Mucosa of descending colon (tissue), 3 donors: Measurements from ENCODE around the gene HDAC8. TPM values are rescaled to one million over a fixed set of nuclear protein-coding genes. Genes with fewer than 3 reads are reported as not detected.

Experiments
- ATAC-seq: fragments of 200-7000 bp; cut with Tn5 transposase; one replicate; pipeline ENCODE4 v1.9.1; 2020; ENCODE audit warnings: mild to moderate bottlenecking, moderate library complexity
- DNase-seq, 3 donors: peaks; one replicate each; pipeline ENCODE4 v3.0.0-alpha.2; 2020
- H3K36me3 ChIP-seq: fragments of 200-600 bp; one replicate; pipeline ENCODE4 v1.8.0; 2021; ENCODE audit warnings: low read depth, mild to moderate bottlenecking
- H3K4me1 ChIP-seq: fragments of 200-600 bp; one replicate; pipeline ENCODE4 v1.8.0; 2021; ENCODE audit warnings: low read depth, mild to moderate bottlenecking
- H3K4me3 ChIP-seq: fragments of 200-600 bp; one replicate; pipeline ENCODE4 v1.8.0; 2021; ENCODE audit warnings: mild to moderate bottlenecking
- H3K9me3 ChIP-seq: fragments of 200-600 bp; one replicate; pipeline ENCODE4 v1.8.0; 2021; ENCODE audit warnings: mild to moderate bottlenecking
- intact Hi-C, 2 donors: fragments of 100-400 bp; cut with DNase I in 1 of 2; cut with micrococcal nuclease in 1 of 2; formaldehyde crosslinking; loops; one replicate each; pipeline versions ENCODE4 v1.11.0 to v1.11.1; 2022; cut with DNase I, micrococcal nuclease
- long read RNA-seq, 2 donors: library from polyadenylated mRNA; unstranded; transcript quantifications; one replicate each; pipeline ENCODE4 v2.0.0, GENCODE V29; 2019 to 2021
- total RNA-seq, 3 donors: library from RNA; stranded (reverse); fragmentation: NEBNext Ultra II Directional in 2 of 3; extraction: Animal tissue kit (Norgen Biotek cat#: 25700) in 2 of 3; gene quantifications; one replicate each; pipeline versions ENCODE4 v1.2.1 to v1.2.4, GENCODE V29; 2021 to 2023
- TF ChIP-seq, protein P1 (sequence below): fragments of 200-600 bp; IDR thresholded peaks from one replicate; pipeline ENCODE4 v1.8.0; 2022; ENCODE audit warnings: antibody characterized with exemption, mild to moderate bottlenecking
- donor health status: DM: no; HTN: no; CAD: no; lungs with moderate emphysema.
- donor health status: DM: no; HTN: no; CAD: no.
- donor health status: DM: no; HTN: yes; CAD: no.

The HDAC8 gene
- 10 to 100 TPM; 24.4 to 29.4 (median 28.5) TPM for total RNA-seq
- long read RNA-seq, donor 1, transcript HDAC8-207 (11 exons, 2,110 nt): major isoform, 7 of 11 reads
- long read RNA-seq, donor 1, partial matches to known transcripts: 0 of 11 reads
- long read RNA-seq, donor 1, other reads (novel, unspliced or antisense): 2 of 11 reads
- long read RNA-seq, donor 2, full-length matches to known transcripts: 8 of 10 reads
- long read RNA-seq, donor 2, partial matches to known transcripts: 0 of 10 reads
- long read RNA-seq, donor 2, other reads (novel, unspliced or antisense): 2 of 10 reads

DNA sequence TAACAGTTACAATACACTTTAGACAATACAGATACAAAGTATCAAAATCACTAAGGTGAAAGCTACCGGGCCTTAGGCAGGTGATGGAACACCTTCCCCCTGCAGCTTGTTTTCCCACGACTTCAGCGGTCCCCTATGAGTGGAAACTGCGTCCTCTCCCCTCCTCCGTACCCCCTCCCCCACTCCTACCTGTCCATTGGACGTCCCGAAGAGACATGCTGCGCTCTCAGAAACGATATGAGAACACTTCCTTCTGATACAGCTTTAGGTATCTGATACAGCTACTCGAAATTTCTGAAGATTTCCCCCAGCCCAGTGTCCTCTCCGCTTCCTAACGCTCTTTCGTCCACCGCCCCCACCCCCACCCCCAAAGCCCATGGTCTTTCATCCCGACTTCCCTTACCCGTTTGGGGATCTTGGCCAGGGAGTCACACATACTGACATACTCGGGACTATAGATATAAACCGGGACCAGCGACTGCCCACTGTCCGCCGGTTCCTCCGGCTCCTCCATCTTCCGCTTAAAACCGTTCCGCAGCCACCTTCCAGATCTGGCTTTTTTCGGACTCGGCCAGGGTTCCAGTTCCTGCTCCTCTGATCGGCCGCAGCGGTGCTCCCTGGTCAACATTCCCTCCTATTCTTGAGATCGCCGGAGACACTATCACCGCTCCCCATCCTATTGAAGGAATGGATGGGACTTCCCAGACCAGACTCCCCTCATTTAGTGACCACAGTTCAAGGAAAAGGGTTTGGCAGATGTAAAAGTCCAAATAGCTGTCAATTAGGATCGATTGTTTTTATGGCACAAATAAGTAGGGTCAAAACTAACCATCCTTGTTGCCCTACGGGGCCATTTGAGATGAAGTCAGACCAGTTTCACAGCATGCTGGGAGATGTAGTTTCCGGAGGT, at the start of gene HDAC8:
TSS of gene HDAC8 (minus strand) at position 596 of the 910 bp plus-strand sequence. CDS start at position 514, 82 bp downstream.
- intact Hi-C loops: no loop called here
- no peaks in the 10 kb centered on the region for H3K36me3 ChIP-seq
- ATAC-seq (peak; percentile 93), DNase-seq (peak; percentile 67 to 75 (median 68))
- TF ChIP-seq, protein P1, sequence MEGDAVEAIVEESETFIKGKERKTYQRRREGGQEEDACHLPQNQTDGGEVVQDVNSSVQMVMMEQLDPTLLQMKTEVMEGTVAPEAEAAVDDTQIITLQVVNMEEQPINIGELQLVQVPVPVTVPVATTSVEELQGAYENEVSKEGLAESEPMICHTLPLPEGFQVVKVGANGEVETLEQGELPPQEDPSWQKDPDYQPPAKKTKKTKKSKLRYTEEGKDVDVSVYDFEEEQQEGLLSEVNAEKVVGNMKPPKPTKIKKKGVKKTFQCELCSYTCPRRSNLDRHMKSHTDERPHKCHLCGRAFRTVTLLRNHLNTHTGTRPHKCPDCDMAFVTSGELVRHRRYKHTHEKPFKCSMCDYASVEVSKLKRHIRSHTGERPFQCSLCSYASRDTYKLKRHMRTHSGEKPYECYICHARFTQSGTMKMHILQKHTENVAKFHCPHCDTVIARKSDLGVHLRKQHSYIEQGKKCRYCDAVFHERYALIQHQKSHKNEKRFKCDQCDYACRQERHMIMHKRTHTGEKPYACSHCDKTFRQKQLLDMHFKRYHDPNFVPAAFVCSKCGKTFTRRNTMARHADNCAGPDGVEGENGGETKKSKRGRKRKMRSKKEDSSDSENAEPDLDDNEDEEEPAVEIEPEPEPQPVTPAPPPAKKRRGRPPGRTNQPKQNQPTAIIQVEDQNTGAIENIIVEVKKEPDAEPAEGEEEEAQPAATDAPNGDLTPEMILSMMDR: no peak
- H3K4me3 ChIP-seq: peak within 1 kb of the TSS; percentile 22
- H3K4me1 ChIP-seq: no peaks in the 10 kb centered on the region
- no peaks in the 10 kb centered on the region for H3K9me3 ChIP-seq

DNA sequence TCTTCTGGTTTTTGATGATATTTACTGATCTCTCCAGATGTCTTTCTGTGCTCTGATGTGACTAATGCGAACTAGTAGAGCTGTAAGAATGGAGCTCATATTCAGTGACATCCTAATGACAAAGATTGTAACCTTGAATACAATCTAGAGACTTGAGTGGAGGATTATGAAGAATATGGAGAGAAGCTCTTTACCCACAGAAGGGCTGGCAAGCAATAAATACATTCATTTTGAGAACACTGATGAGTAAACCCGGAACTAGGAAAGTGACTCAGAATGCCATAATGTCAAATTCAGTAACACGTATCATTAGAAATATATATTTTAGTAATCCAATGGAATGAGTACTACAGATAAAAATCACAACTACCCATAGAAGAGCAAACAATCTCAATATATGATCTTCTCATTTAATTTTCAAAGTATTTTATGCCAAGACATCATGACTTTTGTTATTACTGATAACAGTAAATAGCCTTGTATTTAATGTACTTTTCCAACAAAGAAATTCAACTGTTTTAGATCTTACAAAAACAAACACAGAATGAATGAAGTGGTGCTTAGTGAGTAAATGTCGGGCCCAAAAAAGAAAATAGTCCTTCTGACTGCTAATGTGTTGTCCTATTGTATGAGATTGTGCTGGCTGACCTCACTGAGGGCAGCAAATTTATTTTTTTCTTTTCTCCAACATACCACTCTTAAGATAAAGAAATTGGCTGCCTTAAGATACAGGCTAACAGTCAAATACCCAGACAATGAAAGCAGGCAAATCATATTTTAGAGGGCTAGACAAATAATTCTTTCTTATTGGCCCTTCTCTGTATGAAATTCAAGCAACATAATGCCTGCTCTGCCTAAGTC, 49.2 kb upstream of the HDAC8 start:
- Histone ChIP-seq H3K4me1 (no peaks in the 10 kb centered on the region), H3K9me3 (no peaks in the 10 kb centered on the region), H3K4me3 (no peak overlapping the region), H3K36me3 (no peaks in the 10 kb centered on the region)
- intact Hi-C loops: no loop called here
- DNase-seq (no peak), ATAC-seq (no peak)
- TF ChIP-seq, protein P1: no peak

DNA sequence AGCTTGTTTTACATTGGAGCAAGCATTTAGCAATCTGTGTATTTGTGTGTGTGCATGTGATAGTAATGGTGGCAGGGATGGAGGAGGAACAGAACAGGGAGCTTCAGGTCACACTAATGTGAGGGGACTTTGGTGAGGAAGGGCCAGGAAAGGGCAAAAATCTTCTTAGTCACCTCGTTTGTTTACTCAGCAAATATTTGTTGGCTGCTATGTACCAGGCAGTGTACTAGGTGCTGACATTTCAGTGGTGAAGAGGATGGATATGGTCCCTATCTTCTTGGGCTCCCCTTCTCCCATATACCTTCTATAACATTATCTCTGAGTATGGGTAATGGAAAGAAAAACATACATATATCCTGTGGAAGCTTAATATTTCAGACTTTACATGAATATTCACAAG, 48.5 kb upstream of the HDAC8 start:
- intact Hi-C loops: no loop called here
- H3K4me1 ChIP-seq: no peaks in the 10 kb centered on the region
- DNase-seq (no peak), ATAC-seq (peak; percentile 55)
- H3K9me3 ChIP-seq: no peaks in the 10 kb centered on the region
- H3K36me3 ChIP-seq: no peaks in the 10 kb centered on the region
- H3K4me3 ChIP-seq: no peak overlapping the region
- TF ChIP-seq, protein P1: no peak

DNA sequence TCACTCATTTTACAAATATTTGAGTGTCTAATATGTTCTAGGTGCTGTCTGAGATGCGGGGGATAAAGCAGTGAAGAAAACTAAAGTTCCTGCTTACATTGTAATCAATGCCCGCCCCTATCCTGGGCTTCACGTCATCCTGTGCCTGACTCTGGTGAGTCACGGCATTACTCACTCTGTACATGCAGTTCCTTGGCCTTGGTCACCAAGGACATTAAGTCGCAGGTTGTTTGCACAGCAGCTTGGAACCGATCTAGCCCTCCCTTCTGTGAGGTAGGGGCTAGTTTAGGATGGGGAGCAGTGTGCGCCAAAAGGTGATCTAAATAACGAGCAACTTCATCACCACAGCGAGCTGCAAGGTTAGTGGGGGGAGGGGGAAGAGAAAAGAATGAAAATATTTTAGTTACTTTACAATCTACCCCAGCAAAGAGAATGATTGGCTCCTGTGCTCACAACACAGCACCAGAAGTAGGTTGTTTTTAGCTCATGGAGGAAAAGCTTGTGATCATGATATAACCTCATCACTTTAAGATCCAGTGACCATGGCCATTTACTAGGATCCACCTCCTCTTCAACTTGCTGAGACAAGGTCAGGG, 48.0 kb upstream of the HDAC8 start:
- intact Hi-C loops: no loop called here
- Histone ChIP-seq H3K4me1 (no peaks in the 10 kb centered on the region), H3K9me3 (no peaks in the 10 kb centered on the region), H3K4me3 (no peak overlapping the region), H3K36me3 (no peaks in the 10 kb centered on the region)
- peak in 1 of 3 donors; percentile 17 for DNase-seq
- peak; percentile 98 for ATAC-seq
- TF ChIP-seq, protein P1: no peak

DNA sequence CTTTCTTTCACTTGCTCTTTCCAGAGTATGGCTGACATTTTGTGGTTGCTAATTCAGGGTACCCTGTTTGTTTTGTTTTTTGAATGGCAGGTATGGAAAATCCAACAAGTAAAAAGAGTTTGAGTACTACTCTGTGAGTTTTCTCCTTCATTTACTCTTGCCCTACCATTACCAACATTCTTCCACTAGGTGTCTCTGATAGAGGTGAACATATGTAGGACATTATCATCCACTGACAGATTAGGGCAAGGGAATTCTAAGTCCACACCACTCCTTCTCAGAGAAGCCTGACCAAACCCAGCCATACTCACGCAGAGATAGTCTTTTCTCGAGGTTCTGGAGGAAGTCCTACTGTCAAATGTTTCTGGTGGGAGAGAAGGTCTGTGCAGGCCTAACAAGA, 36.7 kb upstream of the HDAC8 start:
- Histone ChIP-seq H3K36me3 (no peaks in the 10 kb centered on the region), H3K4me1 (no peaks in the 10 kb centered on the region), H3K4me3 (no peak overlapping the region), H3K9me3 (no peaks in the 10 kb centered on the region)
- ATAC-seq (peak; percentile 48), DNase-seq (no peak)
- intact Hi-C loops: no loop called here
- TF ChIP-seq, protein P1: no peak
